ENCODE results near the gene FBXO21. TPM values are rescaled to one million over a fixed set of nuclear protein-coding genes. Genes with fewer than 3 reads are reported as not detected.

FBXO21 gene
- total RNA-seq, 1 donor from 2014 or later = 35.4 TPM

DNA sequence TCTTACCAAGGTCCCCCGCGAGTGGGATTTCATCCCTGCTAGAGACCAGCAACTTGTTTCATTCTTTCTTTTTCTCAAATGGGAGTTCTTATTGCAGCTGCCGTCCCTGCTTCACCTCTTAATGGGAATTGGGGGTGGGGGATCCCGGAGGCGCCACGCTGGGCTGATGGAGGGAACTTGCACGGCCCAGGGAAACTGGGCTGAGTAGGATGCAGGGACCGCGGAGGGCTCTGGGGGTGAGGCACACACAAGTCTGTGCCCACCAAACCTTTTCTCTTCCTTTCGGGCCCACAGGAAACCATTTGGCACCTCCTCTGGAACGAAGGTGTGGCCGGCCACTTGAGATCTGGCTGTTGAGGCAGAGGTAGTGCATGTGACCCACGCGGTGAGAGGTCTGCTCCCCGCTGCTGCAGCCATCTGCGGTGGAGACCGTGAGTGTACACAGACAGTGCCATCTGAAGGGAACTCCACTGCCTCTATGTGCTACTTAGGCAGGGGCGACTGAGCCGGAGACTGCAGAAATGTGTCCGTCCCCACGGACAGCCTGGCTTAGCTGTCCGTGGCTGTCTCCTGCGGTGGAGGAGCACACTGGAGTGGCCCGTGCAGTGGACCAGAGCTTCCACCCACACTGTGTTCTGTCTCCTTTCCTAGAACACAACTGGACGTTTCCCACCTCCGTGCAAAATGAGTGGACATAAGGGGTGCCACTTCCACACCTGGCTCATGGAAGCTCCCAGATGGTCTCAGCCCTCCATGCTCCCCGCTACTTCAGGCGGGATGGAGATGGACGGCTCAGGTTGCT lies 49.0 kb downstream of the FBXO21 start:
- no peaks in the 10 kb centered on the region for H3K9me3 ChIP-seq
- H3K4me3 ChIP-seq = no peak overlapping the region
- H3K27me3 ChIP-seq (ENCODE audit: low read depth) = no peaks in the 10 kb centered on the region
- H3K27ac ChIP-seq = peak overlapping the region; percentile 42
- intact Hi-C loops (cut with DNase I) = no loop called here
- TF ChIP-seq, protein P1, sequence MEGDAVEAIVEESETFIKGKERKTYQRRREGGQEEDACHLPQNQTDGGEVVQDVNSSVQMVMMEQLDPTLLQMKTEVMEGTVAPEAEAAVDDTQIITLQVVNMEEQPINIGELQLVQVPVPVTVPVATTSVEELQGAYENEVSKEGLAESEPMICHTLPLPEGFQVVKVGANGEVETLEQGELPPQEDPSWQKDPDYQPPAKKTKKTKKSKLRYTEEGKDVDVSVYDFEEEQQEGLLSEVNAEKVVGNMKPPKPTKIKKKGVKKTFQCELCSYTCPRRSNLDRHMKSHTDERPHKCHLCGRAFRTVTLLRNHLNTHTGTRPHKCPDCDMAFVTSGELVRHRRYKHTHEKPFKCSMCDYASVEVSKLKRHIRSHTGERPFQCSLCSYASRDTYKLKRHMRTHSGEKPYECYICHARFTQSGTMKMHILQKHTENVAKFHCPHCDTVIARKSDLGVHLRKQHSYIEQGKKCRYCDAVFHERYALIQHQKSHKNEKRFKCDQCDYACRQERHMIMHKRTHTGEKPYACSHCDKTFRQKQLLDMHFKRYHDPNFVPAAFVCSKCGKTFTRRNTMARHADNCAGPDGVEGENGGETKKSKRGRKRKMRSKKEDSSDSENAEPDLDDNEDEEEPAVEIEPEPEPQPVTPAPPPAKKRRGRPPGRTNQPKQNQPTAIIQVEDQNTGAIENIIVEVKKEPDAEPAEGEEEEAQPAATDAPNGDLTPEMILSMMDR (IDR thresholded peaks at IDR 0.05) = no peak
- peaks cover 27% of the 10 kb centered on the region for H3K36me3 ChIP-seq
- DNase-seq (peak; percentile 71), ATAC-seq (peak; percentile 76 to 82)
- H3K4me1 ChIP-seq = peaks cover 24% of the 10 kb centered on the region

GRCh38 chr12:117140397-117141096 lies 49.7 kb downstream of the FBXO21 start:
- TF ChIP-seq, protein P1 (IDR thresholded peaks at IDR 0.05) = no peak
- ATAC-seq (peak; percentile 73 to 81), DNase-seq (peak; percentile 63)
- Histone ChIP-seq H3K9me3 (no peaks in the 10 kb centered on the region), H3K4me1 (peaks cover 24% of the 10 kb centered on the region), H3K27ac (peak overlapping the region; percentile 42), H3K27me3 (ENCODE audit: low read depth) (no peaks in the 10 kb centered on the region), H3K36me3 (peaks cover 20% of the 10 kb centered on the region), H3K4me3 (no peak overlapping the region)
- intact Hi-C loops (cut with DNase I) = no loop called here

DNA sequence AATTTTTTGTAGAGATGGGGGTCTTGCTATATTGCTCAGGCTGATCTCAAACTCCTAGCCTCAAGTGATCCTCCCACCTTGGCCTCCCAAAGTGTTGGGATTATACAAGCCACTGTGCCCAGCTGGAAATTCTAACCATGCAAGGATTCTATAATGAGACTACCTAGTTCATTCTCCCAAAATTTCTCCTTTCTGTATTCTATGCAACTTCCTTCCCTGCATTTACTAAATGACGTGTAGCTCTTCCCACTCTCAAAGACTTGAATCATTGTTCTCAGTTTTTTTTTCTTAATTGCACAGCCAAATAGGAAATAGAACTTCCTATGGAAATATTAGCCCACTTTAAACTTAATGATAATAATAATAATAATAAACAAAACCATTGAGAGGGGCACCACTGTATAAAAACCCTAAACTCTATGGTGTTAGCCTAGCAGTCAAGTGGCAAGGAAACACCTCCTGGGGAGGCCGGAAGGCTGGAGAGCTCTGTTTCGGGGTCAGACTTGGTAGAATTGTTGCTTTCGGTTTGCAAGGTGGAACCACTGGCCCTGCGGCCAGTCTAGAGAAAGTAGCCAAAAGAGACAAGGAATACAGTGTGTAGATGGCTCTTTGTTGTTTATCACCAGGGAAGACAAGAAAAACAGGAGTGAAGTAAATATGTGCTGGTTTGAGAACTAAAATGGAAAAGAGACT lies 51.1 kb downstream of the FBXO21 start:
- Histone ChIP-seq H3K27ac (no peak overlapping the region), H3K4me3 (no peak overlapping the region), H3K27me3 (ENCODE audit: low read depth) (no peaks in the 10 kb centered on the region), H3K36me3 (peaks cover 6% of the 10 kb centered on the region), H3K9me3 (no peaks in the 10 kb centered on the region), H3K4me1 (peaks cover 24% of the 10 kb centered on the region)
- ATAC-seq (no peak), DNase-seq (no peak)
- intact Hi-C loops (cut with DNase I) = no loop called here
- TF ChIP-seq, protein P1 (IDR thresholded peaks at IDR 0.05) = no peak

GRCh38 chr12:117134721-117135120 lies 55.5 kb downstream of the FBXO21 start:
- Histone ChIP-seq H3K4me3 (no peak overlapping the region), H3K36me3 (no peaks in the 10 kb centered on the region), H3K27ac (no peak overlapping the region), H3K4me1 (no peaks in the 10 kb centered on the region), H3K27me3 (ENCODE audit: low read depth) (no peaks in the 10 kb centered on the region), H3K9me3 (no peaks in the 10 kb centered on the region)
- ATAC-seq (no peak), DNase-seq (no peak)
- intact Hi-C loops (cut with DNase I) = no loop called here
- TF ChIP-seq, protein P1 (IDR thresholded peaks at IDR 0.05) = no peak

GRCh38 chr12:117134059-117134458 lies 56.2 kb downstream of the FBXO21 start:
- no peak overlapping the region for H3K4me3 ChIP-seq

More at GRCh38 chr12:117134059-117134458, 56.2 kb downstream of the FBXO21 start:
- intact Hi-C loops (cut with DNase I) = no loop called here
- Histone ChIP-seq H3K9me3 (no peaks in the 10 kb centered on the region), H3K27ac (no peak overlapping the region), H3K4me1 (no peaks in the 10 kb centered on the region), H3K36me3 (no peaks in the 10 kb centered on the region), H3K27me3 (ENCODE audit: low read depth) (no peaks in the 10 kb centered on the region)
- no peak for ATAC-seq
- TF ChIP-seq, protein P1 (IDR thresholded peaks at IDR 0.05) = no peak
- DNase-seq = no peak

All from lower lobe of right lung (tissue), 2 donors.